GM12892 (cell line): ENCODE data around the gene DPYD.

Experiments
- POLR2A ChIP-seq: IDR thresholded peaks from 2 replicates; pipeline ENCODE4 v1.6.1; 2011; ENCODE audit warnings: low read depth, low read length, control low read depth
- POLR2AphosphoS5 ChIP-seq: IDR thresholded peaks from 2 replicates; pipeline ENCODE4 v1.6.1; 2011; ENCODE audit warnings: low read depth, low read length, control low read depth

GRCh38 chr1:97424209-97424608 is 496.6 kb downstream of the DPYD start:
- TF ChIP-seq POLR2AphosphoS5 (no peak), POLR2A (no peak)
